Endothelial cell of umbilical vein (primary cell): ENCODE results near the gene PIP5K1A. TPM values are rescaled to one million over a fixed set of nuclear protein-coding genes. Genes with fewer than 3 reads are reported as not detected.

Source experiments
- BruUV-seq: library from RNA; stranded (reverse); fragments of 400-500 nt; replicated peaks from 2 replicates; lab custom pipeline; 2021; lab: Mats Ljungman, UMichigan
- CTCF ChIA-PET: fragments of 300-600, 350-600 bp; sonication (Branson Sonifier 250); formaldehyde crosslinking; loops from one replicate; lab custom pipeline; 2021; ENCODE audit warnings: antibody characterized with exemption, inconsistent platforms; lab: Charles Lee
- POLR2A ChIA-PET: fragments of 300-600, 350-600 bp; sonication (Branson Sonifier 250); formaldehyde crosslinking; loops from one replicate; lab custom pipeline; 2021; ENCODE audit warnings: antibody characterized with exemption, inconsistent platforms; lab: Charles Lee
- DNase-seq: peaks from one replicate; pipeline ENCODE4 v3.0.0-alpha.2; 2011; ENCODE audit warnings: low read depth, low spot score
- FAIRE-seq: peaks from 2 replicates; lab custom pipeline; 2011; peaks lifted over from hg19 to GRCh38; lab: Jason Lieb, UNC
- H2AFZ ChIP-seq: 2 replicates; pipeline ENCODE4 v1.6.0; 2012; ENCODE audit warnings: low read depth, low read length, control low read depth, inconsistent platforms
- H3K27ac ChIP-seq: 2 replicates; pipeline ENCODE4 v1.5.1; 2011; ENCODE audit warnings: low read depth, mild to moderate bottlenecking, control low read depth, low read length, moderate library complexity; ENCODE audit not compliant: insufficient read depth
- H3K27me3 ChIP-seq, 2 experiments: 2 replicates each; pipeline versions ENCODE4 v1.6.0 to v1.6.1; 2011; ENCODE audit warnings: low read length in 2 of 2, mixed read lengths in 1 of 2; ENCODE audit not compliant: control insufficient read depth in 2 of 2, insufficient read depth in 2 of 2
- H3K36me3 ChIP-seq, 2 experiments: 2 replicates in 1 of 2; 3 replicates in 1 of 2; pipeline ENCODE4 v1.5.1; 2011; ENCODE audit warnings: low read length in 2 of 2, mild to moderate bottlenecking in 1 of 2, moderate library complexity in 1 of 2; ENCODE audit not compliant: control insufficient read depth in 2 of 2, insufficient read depth in 2 of 2; ENCODE audit errors: extremely low read depth in 1 of 2
- H3K4me1 ChIP-seq: 3 replicates; pipeline ENCODE4 v1.5.1; 2011; ENCODE audit warnings: mild to moderate bottlenecking, low read length; ENCODE audit not compliant: control insufficient read depth, insufficient read depth; ENCODE audit errors: extremely low read depth
- H3K4me2 ChIP-seq: 2 replicates; pipeline ENCODE4 v1.6.1; 2011; ENCODE audit warnings: low read length, control low read depth, mixed read lengths; ENCODE audit not compliant: insufficient read depth
- H3K4me3 ChIP-seq, 3 experiments: fragments of 200-600 bp in 1 of 3; sonication (generic), shearing (Covaris generic) in 1 of 3; replicated peaks in 1 of 3; 2 replicates each; pipeline ENCODE4 v1.5.1; 2011 to 2016; ENCODE audit warnings: control low read depth in 3 of 3, low read length in 3 of 3, mild to moderate bottlenecking in 2 of 3, inconsistent platforms in 1 of 3, low read depth in 1 of 3, moderate library complexity in 1 of 3; ENCODE audit not compliant: insufficient read depth in 1 of 3
- H3K79me2 ChIP-seq: 2 replicates; pipeline ENCODE4 v1.6.0; 2012; ENCODE audit warnings: low read length, inconsistent platforms; ENCODE audit not compliant: control insufficient read depth, insufficient read depth
- H3K9ac ChIP-seq: replicated peaks from 2 replicates; pipeline ENCODE3; 2011; ENCODE audit warnings: low read length, control low read depth; ENCODE audit not compliant: insufficient read depth; ENCODE audit errors: extremely low read depth
- H3K9me1 ChIP-seq: replicated peaks from 3 replicates; pipeline ENCODE4 v1.6.0; 2011; ENCODE audit warnings: mild to moderate bottlenecking, low read length; ENCODE audit not compliant: control insufficient read depth, insufficient read depth; ENCODE audit errors: extremely low read depth
- H3K9me3 ChIP-seq: replicated peaks from 2 replicates; pipeline ENCODE4 v1.5.1; 2012; ENCODE audit warnings: low read length, inconsistent platforms; ENCODE audit not compliant: control insufficient read depth, insufficient read depth
- H4K20me1 ChIP-seq: replicated peaks from 2 replicates; pipeline ENCODE3; 2011; ENCODE audit warnings: mild to moderate bottlenecking, low read length; ENCODE audit not compliant: control insufficient read depth, insufficient read depth; ENCODE audit errors: extremely low read depth
- EZH2 ChIP-seq: IDR thresholded peaks from 2 replicates; pipeline ENCODE4 v1.6.1; 2012; ENCODE audit warnings: borderline replicate concordance, low read depth, mild to moderate bottlenecking, moderate library complexity, low read length, inconsistent platforms; ENCODE audit not compliant: severe bottlenecking
- FOS ChIP-seq: IDR thresholded peaks from 2 replicates; pipeline ENCODE4 v1.6.1; 2011; ENCODE audit warnings: mild to moderate bottlenecking, low read length, moderate library complexity, borderline replicate concordance; ENCODE audit not compliant: insufficient read depth
- GATA2 ChIP-seq: IDR thresholded peaks from 2 replicates; pipeline ENCODE4 v1.7.0; 2011; ENCODE audit warnings: low read depth, mild to moderate bottlenecking, moderate library complexity, mixed read lengths, low read length; ENCODE audit not compliant: insufficient read length, insufficient read depth
- JUN ChIP-seq: IDR thresholded peaks from 2 replicates; pipeline ENCODE4 v1.6.1; 2011; ENCODE audit warnings: borderline replicate concordance, low read depth; ENCODE audit not compliant: insufficient read length, insufficient read depth
- MYC ChIP-seq: IDR thresholded peaks from one replicate; pipeline ENCODE4 v1.6.1; 2011; ENCODE audit warnings: mild to moderate bottlenecking, low read depth, low read length
- POLR2A ChIP-seq: IDR thresholded peaks from 2 replicates; pipeline ENCODE4 v1.6.1; 2012; ENCODE audit warnings: low read depth, mild to moderate bottlenecking, control low read depth, low read length
- POLR2AphosphoS5 ChIP-seq: IDR thresholded peaks from 2 replicates; pipeline ENCODE4 v1.6.1; 2012; ENCODE audit warnings: low read depth, mild to moderate bottlenecking, control low read depth, low read length, moderate library complexity; ENCODE audit not compliant: insufficient read depth
- dilution Hi-C: fragments of 300-500 bp; cut with MboI; formaldehyde crosslinking; loops from one replicate; pipeline ENCODE4 v1.15.0; 2019; ENCODE audit warnings: low sequenced_read_pairs; ENCODE audit not compliant: extremely low pct_ligation_motif_present
- intact Hi-C: fragments of 100-400 bp; cut with micrococcal nuclease; formaldehyde crosslinking; loops from one replicate; pipeline ENCODE4 v1.10.0; 2022
- polyA plus RNA-seq, 4 experiments: library from polyadenylated mRNA; depleted of rRNA in 3 of 4; stranded (reverse) in 3 of 4; unstranded in 1 of 4; fragments of >200 nt; gene quantifications; 2 replicates each; pipeline versions ENCODE4 v1.2.1 to v1.2.3, GENCODE V29; 2011 to 2012; ENCODE audit warnings: missing spikeins in 1 of 4
- total RNA-seq: library from RNA; stranded (reverse); gene quantifications from 2 replicates; pipeline ENCODE4 v1.2.3, GENCODE V29; 2021
- TF ChIP-seq, protein P1 (sequence below): IDR thresholded peaks from 2 replicates; pipeline ENCODE4 v1.6.1; 2011; ENCODE audit not compliant: insufficient read depth, insufficient read length
- TF ChIP-seq, protein P2 (sequence below), 2 donors: IDR thresholded peaks; 1 replicate in 1 of 2; 2 replicates in 1 of 2; pipeline ENCODE4 v1.5.1; 2011; ENCODE audit warnings: low read length in 2 of 2, mild to moderate bottlenecking in 2 of 2, moderate library complexity in 2 of 2, control low read depth in 1 of 2, inconsistent platforms in 1 of 2, low read depth in 1 of 2; ENCODE audit not compliant: insufficient read depth in 1 of 2; ENCODE audit errors: extremely low read depth in 1 of 2

Gene PIP5K1A
- total and polyA plus RNA-seq, 2 donors (not counting 3 experiments of a cell fraction or from before 2014, with no cell fraction given) = 72.1 to 79.3 TPM

GRCh38 chr1:151193304-151193703 is 5.0 kb upstream of the PIP5K1A start:
- Histone ChIP-seq H3K27ac (no peak overlapping the region), H3K9me1 (no peaks in the 10 kb centered on the region), H3K9me3 (no peaks in the 10 kb centered on the region), H2AFZ (no peak overlapping the region), H3K4me3 (no peak overlapping the region), H3K27me3 (no peaks in the 10 kb centered on the region), H4K20me1 (no peaks in the 10 kb centered on the region), H3K36me3 (no peaks in the 10 kb centered on the region), H3K9ac (no peak overlapping the region), H3K79me2 (peaks cover 17% of the 10 kb centered on the region), H3K4me1 (peaks cover 17% of the 10 kb centered on the region), H3K4me2 (no peak overlapping the region)
- dilution Hi-C loops (no loop called here), intact Hi-C loops (loop anchor here (10.0 kb wide), 1 partner anchor 959 kb away; the partner anchor contains the start of gene ANP32E)
- DNase-seq (no peak), FAIRE-seq (no peak)
- TF ChIP-seq EZH2 (no peak), POLR2A (no peak), POLR2AphosphoS5 (no peak), MYC (no peak), JUN (no peak), FOS (no peak), GATA2 (no peak)
- TF ChIP-seq, protein P1, sequence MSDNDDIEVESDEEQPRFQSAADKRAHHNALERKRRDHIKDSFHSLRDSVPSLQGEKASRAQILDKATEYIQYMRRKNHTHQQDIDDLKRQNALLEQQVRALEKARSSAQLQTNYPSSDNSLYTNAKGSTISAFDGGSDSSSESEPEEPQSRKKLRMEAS = no peak
- TF ChIP-seq, protein P2, sequence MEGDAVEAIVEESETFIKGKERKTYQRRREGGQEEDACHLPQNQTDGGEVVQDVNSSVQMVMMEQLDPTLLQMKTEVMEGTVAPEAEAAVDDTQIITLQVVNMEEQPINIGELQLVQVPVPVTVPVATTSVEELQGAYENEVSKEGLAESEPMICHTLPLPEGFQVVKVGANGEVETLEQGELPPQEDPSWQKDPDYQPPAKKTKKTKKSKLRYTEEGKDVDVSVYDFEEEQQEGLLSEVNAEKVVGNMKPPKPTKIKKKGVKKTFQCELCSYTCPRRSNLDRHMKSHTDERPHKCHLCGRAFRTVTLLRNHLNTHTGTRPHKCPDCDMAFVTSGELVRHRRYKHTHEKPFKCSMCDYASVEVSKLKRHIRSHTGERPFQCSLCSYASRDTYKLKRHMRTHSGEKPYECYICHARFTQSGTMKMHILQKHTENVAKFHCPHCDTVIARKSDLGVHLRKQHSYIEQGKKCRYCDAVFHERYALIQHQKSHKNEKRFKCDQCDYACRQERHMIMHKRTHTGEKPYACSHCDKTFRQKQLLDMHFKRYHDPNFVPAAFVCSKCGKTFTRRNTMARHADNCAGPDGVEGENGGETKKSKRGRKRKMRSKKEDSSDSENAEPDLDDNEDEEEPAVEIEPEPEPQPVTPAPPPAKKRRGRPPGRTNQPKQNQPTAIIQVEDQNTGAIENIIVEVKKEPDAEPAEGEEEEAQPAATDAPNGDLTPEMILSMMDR (IDR thresholded peaks at IDR 0.05; ENCODE audit: extremely low read depth in 1 of 2, insufficient read depth in 1 of 2, low read depth in 1 of 2, low read length in 2 of 2) = no peak
- no TSS peak for BruUV-seq
- ChIA-PET POLR2A (no interaction called here), CTCF (no interaction called here)
